SHP77 treated with DMSO at 0.1 percent for 48 hours (cell line): Measurements from ENCODE around the gene GJB4.
"Not testable (repeated sequence)": the region's sequence is repeated elsewhere in the genome, so short reads cannot be mapped to it uniquely, and the experiment has no call there.

Source experiments
- DNase-seq: peaks from one replicate; lab custom pipeline; 2025; lab: John Stamatoyannopoulos, UW

GJB4 gene

DNA sequence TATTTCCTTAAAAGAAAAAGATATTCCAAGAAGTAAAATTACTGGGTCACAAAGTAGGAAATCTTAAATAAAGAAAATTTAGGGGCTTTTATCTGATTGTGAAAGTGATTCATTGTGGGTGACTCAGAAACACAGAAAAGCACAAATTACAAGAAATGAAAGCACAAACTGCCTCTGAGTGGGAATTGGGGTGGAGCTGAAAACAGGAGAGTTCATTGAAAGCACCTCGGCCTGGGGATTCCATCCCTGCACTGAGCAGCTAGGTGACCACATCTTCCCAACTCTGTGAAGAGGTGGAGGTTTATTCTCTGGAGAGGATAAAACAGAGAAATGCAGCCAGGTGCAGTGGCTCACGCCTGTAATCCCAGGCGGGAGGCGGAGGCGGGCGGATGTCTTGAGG, 40.7 kb downstream of the GJB4 start:
- DNase-seq, result no peak

DNA sequence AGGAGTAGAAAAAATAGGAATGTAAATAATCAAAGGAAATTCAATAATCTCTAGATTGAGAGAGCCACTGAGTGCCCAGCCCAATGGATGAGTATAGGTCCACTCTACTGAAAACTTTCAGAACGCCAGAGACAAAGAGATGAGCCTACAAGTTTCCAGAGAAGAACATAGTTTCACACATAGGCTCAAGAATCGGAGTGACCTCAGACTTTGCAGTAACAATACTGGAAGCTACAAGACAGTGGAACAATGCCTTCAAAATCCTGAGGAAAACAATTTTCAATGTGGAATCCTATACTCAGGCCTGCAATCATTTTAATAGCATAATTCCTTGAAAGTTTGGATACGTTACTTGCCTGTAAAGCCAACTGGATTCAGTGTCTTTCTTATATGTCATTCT, 44.2 kb downstream of the GJB4 start:
- DNase-seq, result no peak

DNA sequence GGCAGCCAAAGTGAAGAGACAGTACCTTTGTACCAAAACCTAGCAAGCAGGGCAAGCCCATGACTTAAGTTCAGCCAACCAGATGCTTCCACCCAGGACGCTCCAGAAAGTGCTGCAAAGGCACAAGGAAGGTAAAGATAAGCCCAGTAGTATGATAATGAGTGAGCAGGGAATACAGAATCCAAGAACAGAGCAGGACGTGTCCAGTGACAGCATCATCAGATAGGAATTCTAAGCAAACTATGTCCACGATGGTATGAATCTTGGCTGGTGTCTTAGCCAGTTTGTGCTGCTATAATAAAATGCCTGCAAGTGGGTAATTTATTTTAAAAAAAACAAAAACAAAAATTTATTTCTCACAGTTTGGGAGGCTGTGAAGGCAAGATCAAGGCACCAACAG, 46.9 kb downstream of the GJB4 start:
- DNase-seq, result no peak

GRCh38 chr1:34808051-34808810, 48.7 kb downstream of the GJB4 start:
- DNase-seq, result no peak

- DNase-seq, result not testable (repeated sequence)
Observed at GRCh38 chr1:34810781-34811180, 51.2 kb downstream of the GJB4 start.
